COLO668 (cell line): Measurements from ENCODE around the gene CCDC126.
"Not testable (repeated sequence)": the region's sequence is repeated elsewhere in the genome, so short reads cannot be mapped to it uniquely, and the experiment has no call there.

Experiments
- DNase-seq: peaks from one replicate; lab custom pipeline; 2025; ENCODE audit not compliant: unreplicated experiment; lab: John Stamatoyannopoulos, UW

Gene CCDC126

DNA sequence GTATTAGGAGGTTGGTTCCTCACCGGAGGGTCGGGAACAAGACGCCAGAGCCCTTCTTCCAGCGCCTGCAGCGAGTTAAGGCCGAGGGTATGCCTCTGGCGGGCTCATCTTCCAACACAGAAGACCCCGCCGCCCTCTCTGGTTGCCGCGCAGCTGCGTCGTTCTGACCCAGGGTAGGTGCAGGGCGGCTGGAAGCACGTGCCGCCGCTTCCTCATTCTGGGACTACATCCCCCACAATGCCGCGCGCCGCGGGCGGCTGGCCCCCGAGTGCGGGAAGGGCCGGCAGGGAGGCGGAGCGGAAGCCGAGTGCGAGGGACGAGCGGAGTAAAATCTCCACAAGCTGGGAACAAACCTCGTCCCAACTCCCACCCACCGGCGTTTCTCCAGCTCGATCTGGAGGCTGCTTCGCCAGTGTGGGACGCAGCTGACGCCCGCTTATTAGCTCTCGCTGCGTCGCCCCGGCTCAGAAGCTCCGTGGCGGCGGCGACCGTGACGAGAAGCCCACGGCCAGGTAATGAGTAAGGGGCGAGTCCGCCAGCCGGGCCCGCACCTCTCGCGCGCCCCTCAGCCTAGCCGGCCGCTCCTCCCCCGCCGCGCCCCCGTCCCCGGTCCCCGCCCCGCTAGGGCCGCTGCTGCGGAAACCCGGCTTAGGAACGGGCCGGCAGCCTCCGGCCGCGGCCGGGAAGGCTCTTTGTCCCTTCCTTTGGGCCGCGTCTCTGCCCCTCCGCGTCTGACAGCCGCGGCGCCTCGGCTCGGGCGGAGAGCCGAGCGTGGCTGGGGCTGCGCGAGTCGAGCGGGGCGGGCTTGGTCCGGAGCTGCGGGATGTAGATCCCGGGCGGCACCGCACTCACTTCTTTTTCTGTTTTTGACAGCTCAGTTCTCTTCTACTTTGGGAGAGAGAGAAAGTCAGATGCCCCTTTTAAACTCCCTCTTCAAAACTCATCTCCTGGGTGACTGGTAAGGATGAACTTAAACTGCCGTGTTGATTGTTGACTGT is at the start of gene CCDC126:
Gene CCDC126, plus strand, starts transcription at position 289 of the 998 bp plus-strand sequence. CDS start 13,934 bp downstream, outside the sequence.
- peak; percentile 98 for DNase-seq

DNA sequence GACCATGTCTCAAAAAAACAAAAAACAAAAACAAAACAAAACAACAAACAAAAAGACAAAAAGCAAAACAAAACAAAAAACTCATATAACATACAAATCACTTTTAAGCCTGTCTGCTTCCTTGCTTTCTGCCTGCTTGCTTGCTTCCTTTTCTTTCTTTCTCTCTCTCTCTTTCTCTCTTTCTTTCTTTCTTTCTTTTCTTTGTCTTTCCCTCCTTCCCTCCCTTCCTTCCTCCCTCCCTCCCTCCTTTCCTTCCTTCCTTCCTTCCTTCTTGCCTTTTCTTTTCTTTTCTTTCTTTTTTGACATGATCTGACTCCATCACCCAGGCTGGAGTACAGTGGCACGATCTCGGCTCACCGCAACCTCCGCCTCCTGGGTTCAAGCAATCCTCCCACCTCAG is 49.5 kb upstream of the CCDC126 start:
- DNase-seq = no peak

DNA sequence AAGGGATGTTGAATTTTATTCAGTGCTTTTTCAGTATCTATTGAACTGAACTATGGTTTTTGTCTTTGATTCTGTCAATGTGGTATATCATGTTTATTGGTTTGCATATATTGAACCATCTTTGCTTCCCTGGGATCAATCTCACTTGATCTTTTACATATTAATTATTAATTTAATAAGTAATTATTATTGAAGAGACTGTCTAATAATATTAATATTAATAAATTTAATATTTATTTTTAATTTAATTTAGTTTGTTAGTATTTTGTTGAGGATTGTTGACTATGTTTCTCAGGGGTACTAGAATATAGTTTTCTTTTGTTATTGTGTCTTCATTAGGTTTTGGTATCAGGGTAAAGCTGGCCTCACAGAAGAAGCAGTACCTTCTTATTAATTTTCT is 38.9 kb upstream of the CCDC126 start:
- DNase-seq = no peak

GRCh38 chr7:23570592-23571200 is 26.5 kb upstream of the CCDC126 start:
- peak; percentile 80 for DNase-seq

DNA sequence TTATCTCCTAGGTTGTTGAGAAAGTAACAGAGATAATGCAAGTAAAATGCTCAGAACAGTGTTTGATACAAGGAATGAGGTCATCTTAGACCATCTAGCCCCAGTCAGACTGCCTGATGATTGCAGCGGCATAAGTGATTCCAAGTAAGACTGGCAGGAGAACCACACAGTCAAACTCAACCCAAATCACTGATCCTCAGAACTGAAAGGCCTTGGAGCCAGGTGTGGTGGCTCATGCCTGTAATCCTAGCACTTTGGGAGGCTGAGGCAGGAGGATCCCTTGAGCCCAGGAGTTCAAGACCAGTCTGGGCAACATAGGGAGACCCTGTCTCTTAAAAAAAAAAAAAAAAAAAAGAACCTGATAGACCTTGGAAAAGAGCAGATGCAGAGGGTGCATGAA is 15.2 kb upstream of the CCDC126 start:
- DNase-seq = not testable (repeated sequence)

DNA sequence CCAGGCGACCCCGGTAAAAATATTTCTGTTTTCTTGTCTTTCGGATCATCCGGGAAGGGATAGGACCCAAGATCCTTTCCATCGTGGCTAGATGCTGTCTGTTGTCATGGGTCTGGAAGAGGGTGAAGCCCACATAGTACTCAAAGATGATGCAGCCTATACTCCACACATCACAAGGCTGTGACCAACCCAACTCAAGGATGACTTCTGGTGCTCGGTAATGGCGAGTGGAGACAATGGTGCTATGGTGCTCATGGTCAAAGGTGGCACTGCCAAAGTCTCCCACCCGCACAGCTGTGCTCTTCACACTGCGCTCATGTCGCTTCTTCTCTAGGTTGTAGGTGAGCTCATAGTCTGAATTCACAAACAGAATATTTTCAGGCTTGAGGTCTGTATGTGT is 11.9 kb upstream of the CCDC126 start:
- DNase-seq = not testable (repeated sequence)

GRCh38 chr7:23586159-23586558 is 11.0 kb upstream of the CCDC126 start:
- DNase-seq = no peak

GRCh38 chr7:23590529-23590928 is 6.7 kb upstream of the CCDC126 start:
- no peak for DNase-seq

DNA sequence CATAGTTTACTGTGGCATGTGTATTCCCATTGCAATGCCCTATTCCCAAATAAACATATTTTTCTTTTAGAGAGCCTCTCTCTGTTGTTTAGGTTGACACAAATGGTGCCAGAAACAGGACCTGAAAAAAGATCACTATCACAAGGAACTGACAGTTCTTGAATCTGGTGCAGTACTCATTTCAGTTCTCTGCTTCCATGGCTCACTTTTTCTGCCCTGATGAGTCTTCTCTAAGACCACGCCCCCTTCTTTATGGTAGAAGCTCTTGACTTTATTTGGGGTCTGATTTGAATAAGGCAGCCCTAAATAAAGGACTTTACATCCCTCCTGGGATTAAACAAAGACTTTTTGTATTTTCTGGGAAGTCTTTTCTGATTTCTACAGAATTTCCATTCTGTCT is 3.5 kb upstream of the CCDC126 start:
- no peak for DNase-seq

GRCh38 chr7:23594879-23595604 is 2.1 kb upstream of the CCDC126 start:
- DNase-seq = no peak

DNA sequence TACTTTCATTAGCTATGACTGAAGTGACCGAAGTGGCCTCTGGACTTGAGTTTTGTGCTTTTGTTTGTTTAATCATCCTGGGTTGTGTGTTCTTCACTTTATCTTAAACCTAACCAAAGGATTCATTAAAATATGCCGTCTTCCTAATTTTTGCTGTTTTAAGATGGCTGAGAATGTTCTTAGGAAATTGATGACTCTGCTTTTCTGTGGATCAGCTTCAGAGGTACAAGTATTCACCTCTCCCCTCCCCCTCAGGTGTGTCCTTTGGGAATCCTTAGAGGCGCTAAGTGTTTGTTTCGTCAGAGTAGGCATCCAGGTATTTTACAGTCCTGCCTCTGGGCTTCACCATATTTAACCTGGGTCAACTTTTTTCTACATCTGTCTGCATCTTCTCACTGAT is 1.1 kb downstream of the CCDC126 start:
- no peak for DNase-seq

GRCh38 chr7:23600236-23600635 is 3.1 kb downstream of the CCDC126 start:
- DNase-seq = no peak

DNA sequence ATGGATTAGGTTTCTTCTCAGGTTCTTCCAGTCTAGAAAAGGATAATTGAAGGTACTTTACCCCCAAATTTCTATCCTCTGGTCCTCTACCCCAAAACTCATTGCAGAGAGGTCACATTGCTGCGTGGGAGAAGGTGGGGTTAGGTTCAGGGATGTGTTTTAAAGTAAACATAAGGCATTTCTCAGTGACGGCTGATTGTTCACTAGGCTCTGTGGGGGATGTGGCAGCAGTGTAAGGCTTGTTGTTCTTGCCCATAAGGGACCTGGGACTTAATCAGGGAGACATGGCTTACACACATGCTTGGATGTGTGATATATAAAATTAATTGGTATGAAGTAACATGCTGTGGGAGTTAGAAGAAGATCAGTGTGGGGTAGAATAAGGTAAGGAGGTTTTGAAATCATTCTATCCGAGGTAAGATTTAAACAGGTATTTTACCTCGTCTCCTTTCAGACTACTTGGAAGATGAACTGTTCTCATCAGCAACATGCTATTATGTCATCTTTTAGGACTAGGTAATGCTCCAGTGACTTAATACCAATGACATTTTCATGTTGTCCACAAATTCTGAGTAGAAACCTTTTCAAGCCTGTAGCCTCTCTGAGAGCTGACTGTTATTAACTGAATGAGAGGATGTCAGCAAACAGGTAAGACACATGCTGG is 6.6 kb downstream of the CCDC126 start:
- DNase-seq = no peak

DNA sequence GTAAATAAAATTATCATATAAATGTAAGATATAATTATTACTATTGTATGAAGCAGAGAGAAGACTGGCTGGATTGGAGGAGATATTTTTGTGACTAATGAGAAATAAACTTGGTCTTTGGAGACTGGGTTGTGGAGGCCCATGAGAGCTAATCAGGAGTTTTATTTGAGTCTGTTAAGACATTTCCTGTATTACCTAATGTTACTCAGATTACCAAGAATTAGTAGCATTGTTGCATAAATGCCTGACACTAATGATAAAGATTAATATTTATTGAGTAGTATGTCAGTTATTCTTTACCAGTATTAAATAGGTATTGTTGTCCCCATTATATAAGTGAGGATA is 7.1 kb downstream of the CCDC126 start:
- no peak for DNase-seq

- DNase-seq = no peak
Observed at GRCh38 chr7:23607130-23607529, 9.9 kb downstream of the CCDC126 start.

DNA sequence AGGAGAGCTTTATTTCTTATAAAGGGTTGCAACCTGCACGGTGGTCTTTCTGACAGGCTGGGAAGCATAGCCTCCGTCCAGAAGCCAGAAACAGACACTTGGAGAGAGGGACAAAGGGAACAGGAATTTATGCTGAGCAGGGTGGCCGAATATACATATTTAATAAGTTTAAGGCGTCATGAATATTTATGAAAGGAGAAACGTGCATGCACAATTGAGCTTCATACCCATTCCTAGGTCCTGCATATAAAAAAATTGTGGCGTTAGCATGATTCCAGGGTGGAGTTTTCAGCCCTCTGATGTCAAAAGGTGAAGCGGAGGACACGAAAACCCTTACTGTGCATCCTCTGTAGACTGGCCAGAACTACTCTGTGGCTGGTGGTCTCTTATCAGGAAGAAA is 10.7 kb downstream of the CCDC126 start:
- no peak for DNase-seq

GRCh38 chr7:23615331-23615730 is 18.1 kb downstream of the CCDC126 start:
- no peak for DNase-seq

- DNase-seq = no peak
Observed at GRCh38 chr7:23616593-23616992, 19.4 kb downstream of the CCDC126 start.

GRCh38 chr7:23617482-23617881 is 20.3 kb downstream of the CCDC126 start:
- no peak for DNase-seq

- DNase-seq = no peak
Observed at GRCh38 chr7:23618241-23618640, 21.1 kb downstream of the CCDC126 start.

- DNase-seq = no peak
Observed at GRCh38 chr7:23619141-23619540, 22.0 kb downstream of the CCDC126 start.
